ENCODE measurements around the gene GARIN5B.
"Not testable (repeated sequence)": the region's sequence is repeated elsewhere in the genome, so short reads cannot be mapped to it uniquely, and the experiment has no call there.

Gene GARIN5B

DNA sequence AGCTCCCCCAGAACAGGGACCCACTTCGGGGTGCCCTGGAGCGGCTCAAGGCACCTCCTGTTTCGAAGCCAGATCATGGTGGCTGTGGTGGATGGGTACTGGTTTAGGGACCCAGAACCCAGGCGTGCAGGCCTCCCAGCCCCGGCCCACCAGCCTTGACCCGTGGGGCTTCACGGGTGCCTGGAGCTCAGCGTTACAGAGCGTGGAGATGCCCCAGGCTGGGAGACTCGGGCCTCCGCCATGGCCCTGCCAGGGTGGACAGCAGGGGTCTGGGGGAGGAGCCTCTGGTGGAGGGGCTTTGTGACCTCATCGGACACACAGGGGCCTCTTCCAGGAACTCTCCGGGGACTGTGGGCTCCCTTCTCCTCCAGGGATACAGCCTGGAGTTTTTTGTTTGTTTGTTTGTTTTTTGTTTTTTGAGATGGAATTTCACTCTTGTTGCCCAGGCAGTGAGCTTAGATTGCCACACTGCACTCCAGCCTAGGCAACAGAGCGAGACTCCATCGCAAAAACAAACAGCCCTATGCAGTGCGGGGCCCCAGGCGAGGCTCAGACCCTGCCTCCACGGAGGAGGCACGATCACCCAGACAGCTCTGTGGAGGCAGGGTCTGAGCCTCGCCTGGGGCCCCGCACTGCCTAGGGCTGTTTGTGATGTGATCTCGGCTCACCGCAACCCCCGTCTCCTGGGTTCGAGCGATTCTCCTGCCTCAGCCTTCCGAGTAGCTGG, at the start of gene GARIN5B:
Gene GARIN5B, minus strand, starts transcription at position 271 of the 727 bp plus-strand sequence. Its CDS starts 194 bp downstream, at position 77.
- DNase-seq: no peak

DNA sequence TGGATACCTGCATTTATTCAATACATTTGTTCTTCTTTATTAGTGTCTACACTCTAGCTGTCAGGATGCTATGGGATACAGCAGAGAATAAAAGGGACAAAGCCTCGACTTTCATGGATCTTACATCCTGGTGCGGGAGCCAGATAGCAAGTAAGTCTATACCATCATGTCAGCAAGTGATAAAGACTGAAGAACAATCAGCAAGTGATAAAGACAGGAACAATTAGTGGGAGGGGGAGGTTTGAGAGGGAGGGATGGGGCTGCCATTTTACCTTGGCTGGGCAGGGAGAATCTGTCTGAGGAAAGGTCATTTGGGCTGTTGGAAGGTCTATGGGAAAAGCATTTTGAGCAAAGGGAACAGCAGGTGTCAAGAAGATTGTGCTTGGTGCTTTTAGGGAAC, 47.1 kb upstream of the GARIN5B start:
- DNase-seq: no peak

DNA sequence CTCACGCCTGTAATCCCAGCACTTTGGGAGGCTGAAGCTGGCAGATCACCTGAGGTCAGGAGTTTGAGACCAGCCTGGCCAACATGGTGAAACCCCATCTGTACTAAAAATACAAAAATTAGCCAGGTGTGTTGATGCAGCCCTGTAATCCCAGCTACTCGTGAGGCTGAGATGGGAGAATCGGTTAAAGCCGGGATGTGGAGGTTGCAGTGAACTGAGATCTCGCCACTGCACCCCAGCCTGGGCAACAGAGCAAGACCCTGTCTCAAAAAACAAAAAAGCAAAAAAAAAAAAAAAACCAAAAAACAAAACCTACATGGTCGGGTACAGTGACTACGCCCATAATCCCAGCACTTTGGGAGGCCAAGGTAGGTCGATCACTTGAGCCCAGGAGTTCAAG, 46.1 kb upstream of the GARIN5B start:
- DNase-seq: not testable (repeated sequence)

DNA sequence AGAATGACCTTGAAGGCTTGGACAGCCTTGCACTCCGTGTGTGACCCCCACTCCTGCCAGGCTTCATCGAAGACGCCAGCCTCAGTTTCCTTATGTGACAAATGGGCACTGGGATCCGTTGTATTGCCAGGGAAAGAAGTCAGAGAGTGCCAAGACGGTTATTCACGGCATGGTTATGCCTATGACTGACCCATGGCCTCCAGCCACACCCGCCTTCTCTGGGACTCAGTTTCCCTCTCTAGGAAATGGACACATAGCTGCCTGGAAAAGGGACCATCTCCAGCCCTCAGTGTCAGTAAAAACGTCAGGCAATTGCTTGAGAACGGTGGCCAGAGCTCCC, 45.4 kb upstream of the GARIN5B start:
- no peak for DNase-seq

DNA sequence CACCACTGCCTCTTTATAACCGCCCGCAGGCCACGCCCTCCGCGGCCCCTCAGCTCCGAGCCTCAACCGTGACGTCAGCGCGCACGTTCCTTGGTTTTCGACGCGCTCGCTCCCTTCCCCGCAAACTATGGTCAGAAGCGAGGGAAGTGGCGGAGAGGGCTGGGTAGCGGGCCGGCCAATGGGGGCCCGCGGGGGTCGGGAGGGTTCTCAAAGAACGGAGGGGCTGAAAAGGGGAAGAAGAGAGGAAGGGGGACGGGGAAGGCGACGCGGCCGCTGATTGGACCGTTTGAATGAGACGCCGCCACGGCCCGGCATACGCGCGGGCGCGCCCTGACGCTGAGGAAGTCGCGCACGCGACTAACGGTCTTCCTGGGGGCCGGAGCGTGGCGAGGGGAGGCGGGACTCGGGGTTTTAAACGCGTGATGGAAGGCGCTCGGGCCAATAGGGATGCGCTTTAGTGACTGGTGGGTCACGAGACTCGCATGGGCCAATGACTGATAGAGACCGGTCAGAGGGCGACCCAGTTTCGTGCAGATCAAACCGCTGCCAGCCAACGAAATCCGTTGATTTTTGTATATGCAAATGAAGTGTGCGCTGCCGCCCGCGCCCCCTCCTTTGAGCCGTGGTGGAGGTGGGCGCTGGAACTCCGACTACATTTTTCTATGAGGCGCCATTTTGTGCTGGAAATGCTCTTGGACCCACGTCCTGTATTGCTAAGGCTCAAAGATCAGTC, 44.9 kb upstream of the GARIN5B start:
- DNase-seq: peak; percentile 99

DNA sequence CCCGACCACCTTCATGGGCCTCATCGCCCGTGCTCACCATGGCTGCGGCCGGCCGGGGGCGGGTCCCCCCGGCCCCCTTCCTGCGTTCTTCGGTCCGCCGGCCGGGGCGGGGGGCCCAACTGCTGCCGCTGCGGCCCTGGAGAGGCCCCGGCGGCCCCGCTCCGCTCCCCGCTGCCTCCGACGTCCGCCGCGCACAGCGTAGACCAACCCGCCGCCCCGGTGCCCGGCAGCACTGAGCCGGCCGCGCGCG, 44.4 kb upstream of the GARIN5B start, which contains the start of gene UBE2S:
Gene UBE2S, minus strand, starts transcription at position 239 of the 250 bp plus-strand sequence. Its CDS starts 199 bp downstream, at position 40.
- not testable (repeated sequence) for DNase-seq

DNA sequence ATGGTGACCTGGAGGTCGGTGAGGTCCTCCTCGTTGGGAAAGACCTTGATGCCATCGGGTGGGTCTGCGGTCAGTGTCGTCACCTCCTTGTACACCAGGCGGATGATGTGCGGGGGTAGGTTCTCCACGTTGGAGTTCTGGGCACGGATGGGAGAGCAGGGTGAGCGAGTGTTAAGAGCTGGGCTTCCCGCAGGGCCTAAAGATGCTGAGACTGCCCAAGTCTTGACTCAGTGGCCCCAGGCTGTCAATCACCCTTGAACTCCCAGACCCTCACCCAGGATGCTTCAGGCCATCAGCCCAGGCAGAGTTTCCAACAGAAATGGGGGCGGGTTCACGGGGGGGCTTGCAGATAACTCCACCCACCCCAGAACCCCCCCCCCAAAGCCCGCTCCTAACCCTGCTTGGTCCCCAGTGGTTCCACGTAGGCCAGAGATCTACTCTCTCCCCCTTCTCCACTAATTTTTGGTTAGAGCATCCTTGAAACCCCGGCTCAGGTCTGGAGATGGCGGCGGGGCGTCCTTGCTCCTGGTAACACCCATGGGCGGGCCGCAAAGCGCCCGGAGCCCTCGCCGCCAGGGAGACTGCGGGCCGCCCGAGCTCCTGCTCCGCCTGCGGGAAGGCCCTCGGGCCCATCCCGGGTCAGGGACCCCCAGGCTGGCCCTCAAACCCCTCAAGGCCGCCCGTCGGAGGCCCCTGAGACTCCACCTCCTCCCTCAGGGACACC, 43.9 kb upstream of the GARIN5B start:
- DNase-seq: peak; percentile 20

DNA sequence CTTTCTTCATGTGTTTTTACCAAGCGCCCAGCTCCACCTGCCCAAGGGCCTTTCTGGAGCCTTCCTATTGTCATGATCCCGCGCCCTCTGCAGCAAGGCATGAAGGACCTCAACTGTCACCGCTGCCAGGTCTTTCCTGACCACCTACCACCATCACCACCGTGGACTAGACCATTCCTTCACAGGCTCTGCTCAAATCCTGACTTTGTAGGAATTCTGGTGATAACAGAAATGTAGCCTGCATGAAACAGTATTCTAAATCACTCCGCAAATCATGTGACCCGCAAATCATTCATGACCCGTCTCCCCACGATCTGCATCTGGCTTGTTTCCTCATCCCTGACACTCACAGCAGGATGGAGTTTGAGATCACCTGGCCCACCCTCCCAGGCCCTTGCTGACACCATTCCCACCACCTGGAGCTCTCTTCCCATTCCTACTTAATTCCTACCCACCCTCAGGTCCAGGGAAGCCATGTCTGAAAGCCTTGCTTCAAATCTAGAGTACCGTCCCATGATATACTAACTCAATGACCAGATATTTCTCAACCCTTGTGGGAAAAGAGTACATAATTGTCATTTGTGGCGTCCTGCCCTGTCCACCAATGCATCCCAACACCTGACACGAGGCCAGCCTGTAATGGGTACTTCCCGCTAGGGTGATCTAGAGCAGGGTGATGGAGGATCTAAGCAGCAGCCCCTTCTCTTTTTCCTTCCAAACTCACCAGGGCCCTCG, 43.2 kb upstream of the GARIN5B start:
- DNase-seq: peak; percentile 19

DNA sequence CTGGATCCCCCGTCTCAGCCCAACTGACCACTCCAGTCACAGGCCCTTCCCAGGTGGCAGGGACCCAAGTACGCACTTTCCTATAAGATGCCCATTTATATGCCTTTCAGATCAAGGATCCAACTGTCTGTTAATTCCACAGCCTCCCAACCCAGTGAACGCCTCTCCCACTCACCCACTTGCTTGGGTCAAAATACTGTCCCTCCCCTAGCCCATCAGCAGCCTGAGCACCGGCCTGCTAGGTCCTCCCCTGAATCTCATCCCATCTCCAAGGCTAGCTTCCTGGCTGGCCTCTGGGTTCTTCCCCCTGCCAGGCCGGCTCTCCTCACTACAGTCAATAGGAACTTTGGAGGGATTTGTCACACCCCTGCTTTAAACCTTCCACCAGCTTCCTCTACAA, 42.6 kb upstream of the GARIN5B start:
- DNase-seq: no peak

DNA sequence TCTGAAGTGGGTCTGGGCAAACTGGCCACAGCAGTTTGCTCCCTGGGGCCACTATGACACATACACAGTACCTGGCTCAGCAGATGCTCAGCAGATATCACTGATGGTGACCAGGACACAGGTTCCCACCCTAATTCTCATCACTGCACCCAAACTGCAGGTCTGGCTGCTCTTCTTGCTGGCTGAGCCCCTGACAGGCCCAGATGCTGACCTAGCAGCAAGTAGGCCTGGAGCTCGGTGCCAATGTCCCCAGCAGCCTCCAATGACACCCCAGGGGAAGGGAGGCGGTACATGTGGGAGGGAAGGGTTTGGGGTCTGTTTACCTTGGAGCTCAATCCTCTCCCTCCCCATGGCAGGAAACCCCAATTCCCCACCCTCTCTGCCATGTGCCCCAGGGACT, 39.4 kb upstream of the GARIN5B start:
- DNase-seq: no peak

DNA sequence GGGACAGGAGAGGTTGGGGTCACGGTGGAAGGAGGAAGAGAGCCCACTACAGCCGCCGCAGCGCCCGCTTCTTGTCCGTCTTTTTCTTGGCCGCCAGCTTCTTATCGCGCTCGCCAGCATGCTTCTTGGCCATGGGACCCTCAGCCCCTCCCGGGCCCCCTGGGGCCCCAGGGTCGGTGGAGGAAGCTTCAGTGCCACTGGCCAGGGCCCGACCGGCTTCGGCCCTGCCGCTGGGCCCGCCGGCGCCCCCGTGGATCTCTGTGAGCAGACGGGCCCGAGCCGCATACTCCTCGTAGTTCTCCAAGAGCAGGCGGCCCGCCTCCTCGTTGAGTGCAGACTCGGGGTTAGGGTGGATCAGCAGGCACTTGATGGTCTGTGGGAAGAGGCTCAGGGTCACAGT, 38.3 kb upstream of the GARIN5B start:
- not testable (repeated sequence) for DNase-seq

DNA sequence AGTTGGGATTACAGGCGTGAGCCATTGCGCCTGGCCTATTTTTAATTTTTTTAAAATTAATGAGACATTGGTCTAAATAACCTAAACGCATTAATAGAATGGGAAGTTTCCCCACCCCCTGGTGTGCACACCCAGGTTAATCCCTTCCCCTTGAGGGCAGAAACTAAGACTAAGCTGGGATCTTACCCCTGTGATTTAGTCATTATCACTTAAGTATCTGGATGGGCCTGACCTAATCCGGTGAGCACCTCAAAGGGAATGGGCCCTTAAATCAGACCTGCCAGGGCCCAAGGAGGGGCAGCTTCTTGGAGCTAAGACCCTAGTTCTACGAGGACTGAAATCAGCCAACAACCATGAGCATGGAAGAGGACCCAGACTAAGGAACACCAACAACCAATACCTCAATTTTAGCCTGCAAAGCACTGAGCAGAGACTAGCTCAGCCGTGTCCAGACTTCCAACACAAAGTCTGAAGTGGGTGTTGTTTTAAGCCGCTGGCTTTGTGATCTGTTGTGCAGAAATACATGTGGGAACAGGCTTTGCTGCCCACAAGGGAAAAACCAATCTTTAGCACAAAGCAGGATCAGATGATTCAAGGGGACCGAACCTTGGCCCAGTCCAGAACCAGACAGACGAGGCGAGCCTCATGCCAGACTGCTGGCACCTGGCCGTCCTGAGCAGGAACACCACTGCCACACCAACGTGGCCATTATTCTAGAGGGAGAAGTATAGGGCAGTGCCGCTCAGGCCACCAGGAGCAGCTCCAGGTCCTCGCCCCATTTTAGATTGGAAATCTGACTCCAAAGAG, 37.4 kb upstream of the GARIN5B start:
- DNase-seq: peak; percentile 9

DNA sequence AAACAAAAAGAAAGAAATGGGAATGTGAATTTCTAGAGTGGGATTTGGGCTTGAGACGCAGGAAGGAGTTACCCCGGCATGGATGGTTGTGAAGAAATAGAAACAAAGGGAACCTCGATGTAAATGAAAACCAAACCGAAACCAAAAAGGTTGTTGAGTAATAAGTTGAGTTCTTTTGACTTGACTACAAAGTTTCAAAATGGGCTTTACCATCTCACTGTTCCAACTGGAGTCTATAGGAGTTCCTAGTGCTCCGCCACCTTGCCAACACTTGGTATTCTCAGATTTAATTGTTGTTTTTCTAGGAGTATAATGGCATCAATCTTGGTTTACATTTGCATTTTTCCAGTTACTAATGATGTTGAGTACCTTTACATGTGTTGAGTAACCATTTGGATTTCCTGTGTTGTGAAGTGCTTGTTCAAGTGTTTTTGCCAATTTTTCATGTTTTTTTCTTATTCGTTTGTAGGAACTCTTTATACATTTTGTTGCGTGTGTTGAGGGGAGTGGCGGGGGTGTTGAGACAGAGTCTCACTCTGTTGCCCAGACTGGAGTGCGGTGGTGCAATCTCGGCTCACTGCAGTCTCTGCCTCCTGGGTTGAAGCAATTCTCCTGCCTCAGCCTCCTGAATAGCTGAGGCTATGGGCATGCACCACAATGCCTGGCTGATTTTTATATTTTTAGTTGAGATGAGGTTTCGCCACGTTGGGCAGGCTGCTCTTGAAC, 35.3 kb upstream of the GARIN5B start:
- DNase-seq: peak; percentile 15

DNA sequence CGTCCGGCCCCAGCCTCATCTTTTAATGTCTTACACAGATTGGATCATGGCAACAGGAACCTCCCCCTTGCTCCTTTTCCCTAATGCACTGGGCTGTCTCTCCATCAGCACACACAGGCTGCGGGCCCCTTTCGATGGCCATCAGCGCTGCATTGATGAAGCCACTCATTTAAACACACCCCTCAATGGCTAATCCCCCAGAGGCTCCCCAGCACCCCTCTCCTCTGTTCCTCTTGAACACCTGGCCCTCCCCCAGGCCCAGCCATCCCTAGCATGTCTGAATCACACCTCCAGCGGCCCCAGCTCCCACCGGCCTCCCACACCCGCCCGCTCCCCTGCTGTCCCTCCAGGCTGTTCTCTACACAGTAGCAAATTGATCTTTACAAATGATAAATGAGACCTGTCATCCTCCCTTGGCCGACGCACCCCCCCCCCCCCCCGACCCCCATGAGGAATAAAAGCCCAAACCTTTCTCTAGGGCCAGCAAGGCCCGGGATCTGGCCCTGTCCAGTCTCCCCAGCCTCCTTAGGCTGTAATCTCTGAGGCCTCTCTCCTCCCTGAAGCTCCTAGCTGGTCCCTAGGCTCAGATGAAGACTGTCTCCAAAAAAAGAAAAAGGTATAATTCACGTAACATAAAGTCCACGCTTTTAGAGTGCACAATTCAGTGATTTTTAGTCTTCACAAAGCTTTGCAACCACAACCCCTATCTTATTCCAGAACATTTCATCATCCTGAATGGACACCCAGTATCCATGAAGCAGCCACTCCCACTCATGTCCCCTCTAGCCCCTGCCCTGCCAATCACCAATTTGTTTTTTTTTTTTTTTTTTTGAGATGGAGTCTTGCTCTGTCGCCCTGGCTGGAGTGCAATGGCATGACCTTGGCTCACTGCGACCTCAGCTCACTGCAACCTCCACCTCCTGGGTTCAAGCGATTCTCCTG, 30.0 kb upstream of the GARIN5B start:
- no peak for DNase-seq

DNA sequence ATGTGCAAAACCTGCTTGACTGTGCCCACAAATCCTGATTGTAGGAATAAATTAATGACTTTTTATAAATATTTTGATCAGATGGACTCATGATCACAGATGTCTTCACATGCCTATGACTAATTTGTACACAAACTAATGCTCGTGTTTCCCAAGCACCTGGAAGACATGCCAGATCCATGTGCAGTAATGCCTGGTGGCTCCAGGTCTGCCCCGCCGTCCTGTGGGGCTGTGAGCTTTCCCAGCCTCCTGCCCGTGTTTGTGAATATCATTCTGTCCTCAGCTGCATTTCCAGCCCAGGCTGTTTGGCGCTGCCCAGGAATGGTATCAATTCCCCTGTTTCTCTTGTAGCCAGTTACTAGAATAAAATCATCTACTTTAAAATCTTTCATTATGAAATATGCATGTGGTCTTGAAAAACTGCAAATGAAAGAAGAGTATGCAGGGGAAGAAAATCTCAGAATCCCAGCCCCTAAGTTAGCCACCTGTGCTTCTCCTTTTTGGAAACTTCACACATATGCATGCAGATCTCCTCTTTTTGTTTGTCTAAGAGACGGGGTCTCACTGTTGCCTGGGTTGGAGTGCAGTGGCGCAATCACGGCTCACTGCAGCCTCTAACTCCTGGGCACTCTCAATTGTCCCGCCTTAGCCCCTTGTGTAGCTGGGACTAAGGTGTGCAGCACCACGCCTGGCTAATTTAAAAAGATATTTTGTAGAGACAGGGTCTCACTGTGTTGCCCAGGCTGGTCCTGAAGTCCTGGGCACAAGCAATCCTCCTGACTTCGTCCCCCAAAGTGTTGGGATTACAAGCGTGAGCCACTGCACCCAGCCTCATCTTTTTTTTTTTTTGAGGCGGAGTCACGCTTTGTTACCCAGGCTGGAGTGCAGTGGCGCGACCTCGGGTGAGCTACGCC, 28.9 kb upstream of the GARIN5B start:
- no peak for DNase-seq

DNA sequence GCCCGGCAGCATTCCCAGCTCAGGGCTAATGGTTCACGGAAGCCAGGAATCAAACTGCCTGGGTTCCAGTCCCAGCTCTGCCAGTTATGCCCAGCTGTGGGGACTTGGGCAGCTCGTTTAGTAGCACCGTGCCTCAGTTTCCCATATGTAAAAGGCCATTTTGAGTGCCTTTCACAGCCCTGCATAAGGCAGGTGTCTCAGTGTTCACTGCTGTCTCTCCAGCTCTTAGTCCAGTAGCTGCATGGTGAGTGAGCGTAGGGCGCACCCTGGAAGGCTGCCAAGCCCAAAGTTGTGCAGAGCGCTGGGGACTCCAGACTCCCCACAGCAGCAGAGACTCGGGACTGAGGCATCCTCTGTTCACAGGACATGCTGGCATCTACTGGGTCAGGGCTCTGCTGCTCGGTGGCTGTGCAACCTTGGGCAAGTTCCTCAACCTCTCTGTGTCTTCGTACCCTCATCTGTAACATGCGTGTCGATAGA, 28.2 kb upstream of the GARIN5B start:
- no peak for DNase-seq

DNA sequence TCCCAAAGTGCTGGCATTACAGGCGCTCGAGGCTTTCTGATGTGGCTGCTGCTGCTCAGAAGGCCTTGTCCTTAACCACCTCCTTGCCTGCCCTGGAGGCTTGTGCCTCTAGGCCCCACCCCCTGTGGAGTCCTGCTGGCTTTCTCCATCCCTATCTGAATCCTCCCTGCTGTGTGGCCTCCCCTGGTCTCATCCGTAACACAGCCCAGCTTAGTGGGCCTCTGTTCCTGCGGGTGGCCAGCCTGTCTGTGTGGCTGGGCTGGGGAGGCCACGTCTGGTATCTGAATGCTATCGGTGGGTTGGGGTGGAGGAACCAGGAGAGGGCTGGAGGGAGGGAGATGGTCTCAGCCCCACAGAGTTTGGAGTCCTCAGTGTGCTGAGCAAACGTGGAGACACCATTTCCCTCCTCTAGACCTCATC, 27.4 kb upstream of the GARIN5B start:
- no peak for DNase-seq

DNA sequence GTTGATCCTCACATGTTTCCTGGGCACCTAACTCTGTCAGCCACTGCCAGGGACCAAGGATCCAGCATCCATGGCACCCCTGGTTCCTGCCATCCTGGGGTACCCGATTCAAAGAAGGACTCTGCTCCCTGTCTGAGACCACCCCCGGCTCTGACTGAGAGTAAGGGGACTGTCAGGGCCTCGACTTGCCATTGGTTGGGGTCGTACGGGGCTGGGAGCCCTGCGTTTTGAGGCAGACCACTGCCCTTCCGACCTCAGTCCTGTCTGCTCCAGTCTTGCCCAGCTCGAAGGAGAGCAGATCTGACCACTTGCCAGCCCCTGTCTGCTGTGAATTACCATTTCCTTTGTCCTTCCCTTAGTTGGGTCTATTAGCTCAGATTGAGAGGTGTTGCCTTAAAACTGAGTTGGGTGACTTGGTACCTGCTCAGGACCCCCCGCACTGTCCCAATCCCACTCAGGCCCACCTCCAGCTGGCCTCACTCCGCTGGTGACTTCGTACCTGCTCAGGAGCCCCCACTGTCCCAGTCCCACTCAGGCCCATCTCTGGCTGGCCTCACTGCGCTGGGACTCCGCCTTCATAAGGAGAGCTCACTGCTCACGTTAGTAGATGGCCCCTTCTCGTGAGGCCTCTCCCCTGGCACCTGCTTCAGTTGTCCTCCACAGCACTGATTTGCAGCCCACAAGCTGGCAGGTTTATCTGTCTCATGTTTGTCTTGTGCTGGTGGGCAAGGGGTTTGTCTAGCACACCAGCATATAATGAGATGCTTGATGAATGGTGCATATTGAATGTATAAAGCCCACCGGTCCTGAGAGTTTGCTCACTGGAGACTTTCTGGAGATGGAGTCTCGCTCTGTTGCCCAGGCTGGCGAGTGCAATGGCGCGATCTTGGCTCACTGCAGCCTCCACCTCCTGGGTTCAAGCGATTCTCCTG, 26.6 kb upstream of the GARIN5B start:
- DNase-seq: no peak

Data from CD4-positive, alpha-beta T cell treated with Interleukin-10 for 1 hour (primary cell).